T-cell (primary cell): ENCODE data around the gene DDAH2. TPM values are rescaled to one million over a fixed set of nuclear protein-coding genes. Genes with fewer than 3 reads are reported as not detected.

ENCODE experiments used
- ATAC-seq, 4 experiments: fragments of 200-7000 bp in 3 of 4; fragments of 150-1000 bp in 1 of 4; cut with Tn5 transposase; replicated peaks in 1 of 4; 1 replicate in 3 of 4; 2 replicates in 1 of 4; pipeline ENCODE4 v1.10.0; 2021; ENCODE audit warnings: moderate library complexity in 3 of 4, mild to moderate bottlenecking in 2 of 4, moderate number of reproducible peaks in 1 of 4
- CTCF ChIA-PET, 2 donors: fragments of 300-600 bp; sonication (Branson Sonifier 250); formaldehyde crosslinking; loops; one replicate each; lab custom pipeline; 2022; ENCODE audit warnings: antibody characterized with exemption in 2 of 2; lab: Charles Lee
- POLR2A ChIA-PET, 2 donors: fragments of 300-600 bp; sonication (Branson Sonifier 250); formaldehyde crosslinking; loops; one replicate each; lab custom pipeline; 2022; ENCODE audit warnings: antibody characterized with exemption in 2 of 2; lab: Charles Lee
- DNase-seq, 35 experiments: peaks; one replicate each; pipeline versions ENCODE4 v3.0.0 to v3.0.0-alpha.2; 2013 to 2023
- H3K27ac ChIP-seq: one replicate; pipeline ENCODE4 v1.5.1; 2013; ENCODE audit warnings: low read length
- H3K27me3 ChIP-seq, 2 experiments: replicated peaks in 1 of 2; 1 replicate in 1 of 2; 2 replicates in 1 of 2; pipeline versions ENCODE4 v1.6.1 to v1.7.0; 2013; ENCODE audit warnings: low read length in 1 of 2, mixed read lengths in 1 of 2; ENCODE audit not compliant: control insufficient read depth in 2 of 2, insufficient read depth in 2 of 2; ENCODE audit errors: extremely low read depth in 1 of 2
- H3K36me3 ChIP-seq, 2 donors: 1 replicate in 1 of 2; 2 replicates in 1 of 2; pipeline versions ENCODE4 v1.6.1 to v1.7.0; 2013; ENCODE audit warnings: low read length in 1 of 2; ENCODE audit not compliant: control insufficient read depth in 2 of 2, insufficient read depth in 1 of 2; ENCODE audit errors: extremely low read depth in 1 of 2
- H3K4me1 ChIP-seq, 2 experiments: 1 replicate in 1 of 2; 2 replicates in 1 of 2; pipeline versions ENCODE4 v1.6.1 to v1.7.0; 2013; ENCODE audit warnings: low read length in 2 of 2, mixed read lengths in 1 of 2; ENCODE audit not compliant: insufficient read depth in 2 of 2, control insufficient read depth in 1 of 2; ENCODE audit errors: extremely low read depth in 1 of 2
- H3K4me3 ChIP-seq, 2 donors: 1 replicate in 1 of 2; 2 replicates in 1 of 2; pipeline versions ENCODE4 v1.5.1 to v1.7.0; 2013; ENCODE audit warnings: mild to moderate bottlenecking in 2 of 2, low read length in 1 of 2, moderate library complexity in 1 of 2; ENCODE audit not compliant: control insufficient read depth in 1 of 2; ENCODE audit errors: extremely low read depth in 1 of 2
- H3K9me3 ChIP-seq: 2 replicates; pipeline ENCODE4 v1.7.0; 2013
- H3K27ac Mint-ChIP-seq, 2 donors: one replicate each; pipeline ENCODE4 v1.8.0; 2020 to 2021; ENCODE audit warnings: mild to moderate bottlenecking in 2 of 2, mixed read lengths in 2 of 2
- H3K27me3 Mint-ChIP-seq, 2 donors: one replicate each; pipeline ENCODE4 v1.8.0; 2021 to 2022; ENCODE audit warnings: mixed read lengths in 2 of 2
- H3K36me3 Mint-ChIP-seq: one replicate; pipeline ENCODE4 v1.8.0; 2021; ENCODE audit warnings: mixed read lengths
- H3K4me1 Mint-ChIP-seq, 3 donors: one replicate each; pipeline ENCODE4 v1.8.0; 2020 to 2022; ENCODE audit warnings: mixed read lengths in 3 of 3, mild to moderate bottlenecking in 1 of 3
- H3K4me3 Mint-ChIP-seq, 3 donors: one replicate each; pipeline ENCODE4 v1.8.0; 2020 to 2022; ENCODE audit warnings: mild to moderate bottlenecking in 3 of 3, mixed read lengths in 3 of 3, moderate library complexity in 3 of 3
- H3K9me3 Mint-ChIP-seq, 3 donors: one replicate each; pipeline ENCODE4 v1.8.0; 2020 to 2022; ENCODE audit warnings: mixed read lengths in 3 of 3
- WGBS: methylation state at CpG from one replicate; pipeline ENCODE4 v1.1.5; 2013; ENCODE audit warnings: missing lambda C conversion rate; ENCODE audit not compliant: insufficient coverage; 5-methylcytosine and 5-hydroxymethylcytosine counted together
- total RNA-seq, 35 experiments: library from RNA in 6 of 35; stranded (reverse) in 6 of 35; fragments of 120-200 nt in 1 of 35; gene quantifications; one replicate each; pipeline versions ENCODE4 v1.2.1 to v1.2.4 and lab custom pipeline; 2013 to 2026

The DDAH2 gene
- total RNA-seq, 5 donors from 2014 or later (not counting 1 experiment from before 2014, with no cell fraction given), result 9.0 to 13.2 (median 11.5) TPM

DNA sequence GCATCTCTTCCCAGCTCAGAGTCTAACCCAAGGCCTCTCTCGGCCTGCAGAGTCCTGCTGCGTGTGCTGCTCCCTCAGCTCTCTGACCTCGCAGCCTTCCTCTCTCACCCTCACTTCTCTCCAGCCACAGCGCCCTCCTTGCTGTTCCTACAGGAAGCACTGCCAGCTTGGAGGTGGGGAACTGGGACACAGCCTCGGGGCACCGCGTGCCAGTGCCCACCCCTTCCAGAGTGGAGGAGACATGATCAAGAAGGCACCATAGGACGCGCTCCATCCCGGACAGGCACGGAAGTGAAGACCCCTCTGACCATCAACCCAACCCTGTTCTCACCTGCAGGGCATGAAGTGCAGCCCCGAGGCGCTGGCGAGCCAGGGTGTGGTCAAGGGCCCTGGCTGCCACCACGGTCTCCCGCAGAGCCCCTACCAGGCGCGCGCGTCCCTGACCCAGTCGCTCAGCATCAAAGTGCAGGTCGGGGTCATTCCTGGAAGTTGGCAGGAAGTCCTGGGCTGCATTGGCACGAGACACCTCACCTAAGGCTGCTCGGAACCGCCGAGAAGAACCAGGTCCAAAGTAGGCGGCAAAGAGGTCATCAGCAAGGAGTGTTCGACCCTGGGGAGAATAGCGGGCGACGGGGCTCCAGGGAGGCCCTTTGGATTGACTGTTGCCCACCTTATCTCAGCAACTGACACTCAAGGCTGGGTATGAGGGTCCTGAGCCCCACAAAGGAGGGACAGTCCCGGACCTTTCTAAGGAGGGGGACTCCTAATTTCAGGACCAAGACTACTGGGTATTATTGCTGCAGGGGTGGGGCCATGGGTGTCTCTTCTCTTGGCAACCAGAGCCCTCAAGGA is 46.8 kb upstream of the DDAH2 start:
- peaks cover 17 to 21% of the 10 kb centered on the region in 2 donors for H3K36me3 ChIP-seq
- H3K4me3 ChIP-seq, result no peak overlapping the region
- no peak overlapping the region for H3K27ac ChIP-seq
- H3K9me3 ChIP-seq, result no peaks in the 10 kb centered on the region
- POLR2A ChIA-PET, result no interaction called here
- peaks cover 10 to 66% of the 10 kb centered on the region in 2 experiments for H3K4me1 ChIP-seq
- H3K36me3 Mint-ChIP-seq, result peaks cover 9% of the 10 kb centered on the region
- no peaks in the 10 kb centered on the region for H3K27me3 ChIP-seq
- H3K27ac Mint-ChIP-seq, result no peak overlapping the region
- ATAC-seq, result no peak
- no peaks in the 10 kb centered on the region for H3K9me3 Mint-ChIP-seq
- CTCF ChIA-PET, result no interaction called here
- no peaks in the 10 kb centered on the region for H3K27me3 Mint-ChIP-seq
- DNase-seq, result no peak
- H3K4me1 Mint-ChIP-seq, result peaks cover 39 to 50% (median 42%) of the 10 kb centered on the region in 3 donors
- peak overlapping the region in 1 of 3 donors; percentile 54 for H3K4me3 Mint-ChIP-seq
- WGBS, result 94% methylated on average over 28 of the region's 32 CpGs

DNA sequence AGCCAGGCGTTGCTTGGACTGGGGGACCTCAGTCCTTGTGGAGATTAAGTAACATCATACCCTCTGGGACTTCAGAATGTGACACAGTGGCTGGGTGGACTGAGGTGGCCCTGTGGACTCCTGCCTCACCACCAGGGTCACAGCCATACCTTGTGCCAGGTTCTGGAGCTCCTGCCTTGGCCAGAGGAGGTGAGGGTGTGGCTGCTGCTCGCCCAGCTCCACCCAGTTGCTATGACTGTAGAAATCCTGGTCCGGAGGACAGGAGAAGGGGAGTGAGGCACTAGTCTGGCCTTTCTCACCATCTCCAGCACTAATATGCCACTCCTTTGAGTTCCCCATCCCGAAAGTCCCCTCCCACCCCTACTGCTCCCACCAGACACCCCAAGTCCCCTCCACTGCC is 46.1 kb upstream of the DDAH2 start:
- peaks cover 13 to 15% of the 10 kb centered on the region in 2 donors for H3K36me3 ChIP-seq
- peaks cover 10 to 72% of the 10 kb centered on the region in 2 experiments for H3K4me1 ChIP-seq
- H3K27ac ChIP-seq, result no peak overlapping the region
- H3K4me3 ChIP-seq, result no peak overlapping the region
- CTCF ChIA-PET, result no interaction called here
- Mint-ChIP-seq H3K4me3 (peak overlapping the region in 1 of 3 donors; percentile 54), H3K9me3 (no peaks in the 10 kb centered on the region), H3K36me3 (peaks cover 3% of the 10 kb centered on the region), H3K27ac (no peak overlapping the region), H3K4me1 (peaks cover 42 to 50% (median 42%) of the 10 kb centered on the region in 3 donors), H3K27me3 (no peaks in the 10 kb centered on the region)
- DNase-seq (no peak), ATAC-seq (no peak)
- POLR2A ChIA-PET, result interaction anchor here in 1 of 2 donors (0.6 kb wide), 1 partner anchor 63 kb away, joined by 3 read pairs; no protein-coding TSS in a partner anchor
- no peaks in the 10 kb centered on the region for H3K27me3 ChIP-seq
- no peaks in the 10 kb centered on the region for H3K9me3 ChIP-seq
- WGBS, result 100% methylated on average over 1 of the region's 4 CpGs

DNA sequence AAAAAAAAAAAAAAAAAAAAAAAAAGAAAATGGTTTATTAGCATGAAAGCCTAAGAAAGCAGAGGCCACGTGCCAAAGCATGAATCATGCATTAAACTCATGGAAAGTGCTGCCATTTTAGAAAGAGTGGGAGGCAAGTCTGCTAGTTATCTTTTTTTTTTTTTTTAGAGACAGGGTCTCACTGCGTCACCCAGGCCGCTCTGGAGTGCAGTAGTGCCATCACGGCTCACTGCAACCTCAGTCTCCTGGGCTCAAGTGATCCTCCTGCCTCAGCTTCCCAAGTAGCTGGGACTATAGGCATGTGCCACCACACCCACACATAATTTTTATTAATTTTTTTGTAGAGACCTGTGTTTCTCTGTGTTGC is 42.9 kb upstream of the DDAH2 start:
- Mint-ChIP-seq H3K9me3 (no peaks in the 10 kb centered on the region), H3K4me3 (peak overlapping the region in 1 of 3 donors; percentile 63), H3K36me3 (no peaks in the 10 kb centered on the region), H3K4me1 (peaks cover 38 to 47% (median 46%) of the 10 kb centered on the region in 3 donors), H3K27ac (no peak overlapping the region), H3K27me3 (no peaks in the 10 kb centered on the region)
- no CpG with 5 or more reads among the region's 4 CpGs for WGBS
- ChIA-PET CTCF (interaction anchor here in 1 of 2 donors (0.7 to 1.0 kb wide), 3 partner anchors 42 to 224 kb away, joined by 3 to 5 read pairs (median 3); no protein-coding TSS in a partner anchor), POLR2A (interaction anchor here in 1 of 2 donors (0.6 kb wide), 1 partner anchor 594 kb away, joined by 9 read pairs; no protein-coding TSS in a partner anchor)
- H3K27ac ChIP-seq, result no peak overlapping the region
- H3K9me3 ChIP-seq, result no peaks in the 10 kb centered on the region
- no peaks in the 10 kb centered on the region for H3K36me3 ChIP-seq
- ATAC-seq (peak in 2 of 4 experiments; percentile 5 to 31), DNase-seq (peak in 2 of 35 experiments; percentile 16 to 33)
- peak overlapping the region in 1 of 2 donors; percentile 20 for H3K4me3 ChIP-seq
- H3K27me3 ChIP-seq, result no peaks in the 10 kb centered on the region
- peaks cover 10 to 66% of the 10 kb centered on the region in 2 experiments for H3K4me1 ChIP-seq

DNA sequence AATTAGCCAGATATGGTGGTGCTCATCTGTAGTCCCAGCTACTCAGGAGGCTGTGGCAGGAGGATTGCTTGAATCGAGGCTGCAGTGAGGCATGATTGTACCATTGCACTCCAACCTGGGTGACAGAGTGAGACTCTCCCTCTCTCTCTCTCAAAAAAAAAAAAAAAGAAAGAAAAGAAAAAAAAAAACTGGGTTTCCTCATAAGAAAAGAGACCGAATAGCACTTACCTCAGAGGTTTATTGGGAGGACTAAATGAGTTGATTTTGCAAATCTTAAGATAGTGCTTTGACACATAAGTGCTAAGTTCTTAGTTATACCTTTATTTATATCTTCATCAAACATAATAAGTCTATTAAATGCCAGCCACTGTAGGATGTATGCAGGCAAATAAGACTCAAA is 41.8 kb upstream of the DDAH2 start:
- peak overlapping the region in 1 of 3 donors; percentile 63 for H3K4me3 Mint-ChIP-seq
- H3K36me3 Mint-ChIP-seq, result no peaks in the 10 kb centered on the region
- Histone ChIP-seq H3K4me1 (peaks cover 10 to 54% of the 10 kb centered on the region in 2 experiments), H3K27ac (no peak overlapping the region), H3K4me3 (no peak overlapping the region), H3K9me3 (no peaks in the 10 kb centered on the region), H3K36me3 (no peaks in the 10 kb centered on the region), H3K27me3 (no peaks in the 10 kb centered on the region)
- H3K27me3 Mint-ChIP-seq, result no peaks in the 10 kb centered on the region
- POLR2A ChIA-PET, result no interaction called here
- no peak for DNase-seq
- peaks cover 29 to 36% (median 36%) of the 10 kb centered on the region in 3 donors for H3K4me1 Mint-ChIP-seq
- ATAC-seq, result no peak
- CTCF ChIA-PET, result interaction anchor here (0.7 to 1.6 kb wide), 5 partner anchors 19 to 846 kb away, joined by 3 to 18 read pairs (median 4); partner anchors contain the start of genes DDAH2 (in 1 of the 2) and MSH5 (in 1 of the 2)
- no peaks in the 10 kb centered on the region for H3K9me3 Mint-ChIP-seq
- peak overlapping the region; percentile 45 to 66 for H3K27ac Mint-ChIP-seq
- WGBS, result no CpG with 5 or more reads among the region's 2 CpGs

DNA sequence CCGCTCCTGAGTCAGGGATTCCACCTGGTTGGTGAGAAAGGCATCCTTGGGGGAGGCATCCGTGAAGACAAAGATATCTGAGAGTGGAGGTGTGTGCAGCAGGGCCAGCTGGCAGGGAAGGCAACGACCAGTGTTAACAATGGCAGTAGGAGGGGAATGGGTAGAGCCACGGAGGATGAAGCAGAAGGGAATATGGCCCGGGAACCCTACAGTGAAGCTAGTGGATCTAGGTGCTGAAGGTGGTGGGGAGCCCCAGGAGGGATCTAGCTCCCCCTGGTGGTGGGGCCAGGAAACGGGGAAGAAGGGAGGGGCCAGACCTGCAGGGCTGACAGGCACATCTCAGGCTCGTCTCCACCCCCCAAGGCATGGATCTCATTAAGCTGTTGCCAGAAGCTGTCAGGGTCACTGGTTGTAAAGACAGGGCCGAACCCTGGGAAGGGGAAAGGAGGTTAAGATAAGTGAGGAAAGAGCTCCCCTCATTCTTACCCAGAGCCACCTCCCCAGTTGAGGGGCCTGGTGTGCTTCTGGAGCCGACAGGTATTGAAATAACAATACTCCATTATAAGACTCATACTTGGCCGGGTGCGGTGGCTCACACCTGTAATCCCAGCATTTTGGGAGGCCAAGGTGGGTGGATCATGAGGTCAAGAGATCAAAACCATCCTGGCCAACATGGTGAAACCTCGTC is 40.7 kb upstream of the DDAH2 start:
- Mint-ChIP-seq H3K27me3 (no peaks in the 10 kb centered on the region), H3K4me3 (no peak overlapping the region)
- WGBS, result 62% methylated on average over 4 of the region's 12 CpGs

More for the DNA sequence above, 40.7 kb upstream of the DDAH2 start:
- H3K27ac Mint-ChIP-seq, result peak overlapping the region; percentile 12 to 13
- peaks cover 10 to 45% of the 10 kb centered on the region in 2 experiments for H3K4me1 ChIP-seq
- no peaks in the 10 kb centered on the region for H3K36me3 ChIP-seq
- peaks cover 24 to 30% (median 29%) of the 10 kb centered on the region in 3 donors for H3K4me1 Mint-ChIP-seq
- no peaks in the 10 kb centered on the region for H3K9me3 Mint-ChIP-seq
- ChIA-PET CTCF (interaction anchor here (0.6 to 1.6 kb wide), 14 partner anchors 17 to 373 kb away, joined by 3 to 18 read pairs (median 4); partner anchors contain the start of genes MSH5 (in 2 of the 2), C6orf47 (in 1 of the 2), CLIC1 (in 1 of the 2) and DDAH2 (in 1 of the 2)), POLR2A (no interaction called here)
- H3K27ac ChIP-seq, result no peak overlapping the region
- peak; percentile 46 to 86 (median 70) for DNase-seq
- H3K9me3 ChIP-seq, result no peaks in the 10 kb centered on the region
- H3K27me3 ChIP-seq, result no peaks in the 10 kb centered on the region
- no peak overlapping the region for H3K4me3 ChIP-seq
- peak; percentile 62 to 75 (median 68) for ATAC-seq
- H3K36me3 Mint-ChIP-seq, result no peaks in the 10 kb centered on the region
